NCI-H128 (cell line): ENCODE results near the gene LHX2.

Source experiments
- DNase-seq: peaks from one replicate; lab custom pipeline; 2025; ENCODE audit not compliant: unreplicated experiment; lab: John Stamatoyannopoulos, UW

Gene LHX2

GRCh38 chr9:124029617-124030016 is 18.0 kb downstream of the LHX2 start:
- DNase-seq = no peak

- DNase-seq = no peak
Observed at GRCh38 chr9:124030969-124031451, 19.4 kb downstream of the LHX2 start.

- no peak for DNase-seq
Observed at GRCh38 chr9:124032247-124032646, 20.7 kb downstream of the LHX2 start.

GRCh38 chr9:124033348-124033747 is 21.8 kb downstream of the LHX2 start:
- DNase-seq = no peak

- no peak for DNase-seq
Observed at GRCh38 chr9:124033967-124034366, 22.4 kb downstream of the LHX2 start.

- no peak for DNase-seq
Observed at GRCh38 chr9:124035001-124035650, 23.6 kb downstream of the LHX2 start.

- DNase-seq = no peak
Observed at GRCh38 chr9:124036578-124036977, 25.0 kb downstream of the LHX2 start.

- DNase-seq = no peak
Observed at GRCh38 chr9:124037790-124038189, 26.2 kb downstream of the LHX2 start.

- no peak for DNase-seq
Observed at GRCh38 chr9:124038239-124038638, 26.7 kb downstream of the LHX2 start.

- DNase-seq = no peak
Observed at GRCh38 chr9:124038790-124039633, 27.4 kb downstream of the LHX2 start.

GRCh38 chr9:124040186-124040931 is 28.8 kb downstream of the LHX2 start:
- no peak for DNase-seq

- DNase-seq = peak; percentile 1
Observed at GRCh38 chr9:124040935-124041816, 29.6 kb downstream of the LHX2 start.

GRCh38 chr9:124041817-124042116 is 30.2 kb downstream of the LHX2 start:
- DNase-seq = no peak

GRCh38 chr9:124042201-124042721 is 30.7 kb downstream of the LHX2 start:
- no peak for DNase-seq

GRCh38 chr9:124044448-124044847 is 32.9 kb downstream of the LHX2 start:
- DNase-seq = no peak

- DNase-seq = no peak
Observed at GRCh38 chr9:124045076-124045829, 33.7 kb downstream of the LHX2 start.

- no peak for DNase-seq
Observed at GRCh38 chr9:124045830-124046177, 34.2 kb downstream of the LHX2 start.

GRCh38 chr9:124046189-124046588 is 34.6 kb downstream of the LHX2 start:
- no peak for DNase-seq

GRCh38 chr9:124047251-124047672 is 35.7 kb downstream of the LHX2 start:
- no peak for DNase-seq

- no peak for DNase-seq
Observed at GRCh38 chr9:124050955-124051354, 39.4 kb downstream of the LHX2 start.
